Activated CD8-positive, alpha-beta memory T cell treated with anti-CD3 and anti-CD28 coated beads, Interleukin-2, amount 50 U/mL, for 1 hour (primary cell): ENCODE data around the gene MAD1L1.

Experiments used
- DNase-seq: peaks from one replicate; pipeline ENCODE4 v3.0.0-alpha.2; 2020; ENCODE audit errors: extremely low read depth

The MAD1L1 gene

DNA sequence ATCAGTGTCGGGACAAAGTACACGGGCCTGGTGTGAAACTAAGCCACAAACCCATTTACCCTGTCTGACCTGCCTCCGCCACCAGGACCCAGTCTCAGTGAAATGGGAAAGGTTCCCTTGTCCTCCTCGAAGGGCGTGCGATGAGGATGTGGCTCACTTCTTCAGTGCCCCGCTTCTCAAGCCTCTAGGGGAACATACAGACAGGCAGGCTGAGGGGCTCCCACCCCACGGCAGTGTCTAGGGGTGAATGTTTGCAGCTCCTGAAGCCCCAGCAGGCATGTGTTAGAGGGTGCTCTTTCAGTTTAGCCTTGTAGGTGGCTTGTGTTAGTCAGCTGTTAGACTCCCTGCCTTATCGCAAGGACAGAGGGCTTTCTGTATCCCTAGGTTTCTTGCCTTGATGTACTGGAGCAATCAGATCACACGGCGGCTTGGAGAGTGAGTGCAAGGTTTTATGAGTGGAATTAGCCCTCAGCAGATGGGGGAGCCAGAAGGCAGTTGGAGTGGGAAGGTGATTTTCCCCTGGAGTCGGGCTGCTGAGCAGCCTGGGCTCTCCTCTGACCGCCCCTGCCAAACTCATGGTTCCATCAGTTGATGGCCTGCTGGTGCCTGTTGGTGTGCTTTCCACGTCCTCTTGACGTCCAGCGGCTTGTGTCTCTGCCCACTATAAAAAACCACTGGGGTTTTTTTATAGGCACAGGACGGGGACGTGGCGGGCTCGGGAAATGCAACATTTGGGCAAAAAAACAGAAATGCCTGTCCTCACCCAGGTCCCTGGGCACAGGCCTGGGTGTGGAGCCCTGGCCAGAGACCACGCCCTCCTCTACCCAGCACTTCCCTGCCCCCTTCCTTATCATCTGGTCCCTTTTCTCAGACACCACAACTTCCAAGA is 10.0 kb upstream of the MAD1L1 start:
- no peak for DNase-seq

DNA sequence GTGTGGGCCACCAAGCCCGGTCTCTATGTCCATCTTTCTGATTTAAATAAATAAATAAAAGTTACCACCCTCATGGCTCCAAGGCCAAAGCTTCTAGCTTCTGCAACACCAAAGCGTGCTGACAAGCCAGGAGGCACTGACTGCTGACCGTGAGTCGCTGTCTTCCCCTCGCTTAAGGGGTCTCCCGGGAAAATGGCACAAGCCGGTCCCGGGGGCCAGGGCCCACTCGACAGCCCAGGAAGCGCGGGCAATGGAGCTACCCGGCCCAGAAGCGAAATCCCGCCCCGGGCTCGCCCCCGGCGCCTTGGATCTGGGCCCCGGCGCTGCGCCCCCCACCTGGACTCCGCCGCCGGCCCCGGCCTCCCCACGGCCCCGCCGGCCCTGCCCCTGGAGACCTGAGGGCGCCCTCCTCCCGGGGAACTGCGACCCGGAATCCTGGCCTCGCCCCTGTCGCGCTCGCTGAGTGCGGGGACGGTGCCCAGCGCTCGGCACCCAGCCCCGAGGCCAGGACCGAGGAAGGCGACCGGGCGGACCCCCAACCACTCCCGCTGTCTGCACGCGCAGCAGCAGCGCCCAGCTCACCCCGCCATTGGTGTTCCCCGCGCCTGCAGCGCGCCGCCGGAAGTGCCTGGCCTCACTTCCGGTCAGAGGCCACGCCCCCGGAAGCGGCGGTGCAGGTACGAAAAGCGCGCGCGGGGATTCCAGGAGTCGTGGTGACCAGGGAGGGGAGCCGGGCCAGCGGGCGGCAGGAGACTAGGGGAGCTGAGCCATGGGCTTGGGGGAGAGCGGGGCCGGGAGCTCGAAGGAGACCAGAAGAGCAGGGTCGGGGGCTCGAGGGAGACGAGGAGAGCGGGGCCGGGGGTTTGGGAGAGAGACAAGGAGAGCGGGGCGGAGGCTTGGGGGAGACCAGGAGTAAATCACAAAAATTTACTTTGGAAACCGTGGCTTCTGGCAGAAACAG is 9.1 kb upstream of the MAD1L1 start, which contains the start of the genes MRM2 and NUDT1:
TSS of gene MRM2 (minus strand) at position 626 of the 961 bp plus-strand sequence. CDS start at position 590, 36 bp downstream.
TSS of gene NUDT1 (plus strand) at position 647 of the 961 bp plus-strand sequence. CDS start 2,349 bp downstream, outside the sequence.
- DNase-seq = no peak

GRCh38 chr7:2239242-2239641 is 6.5 kb upstream of the MAD1L1 start:
- no peak for DNase-seq

- no peak for DNase-seq
Observed at GRCh38 chr7:2237109-2237602, 4.4 kb upstream of the MAD1L1 start.

DNA sequence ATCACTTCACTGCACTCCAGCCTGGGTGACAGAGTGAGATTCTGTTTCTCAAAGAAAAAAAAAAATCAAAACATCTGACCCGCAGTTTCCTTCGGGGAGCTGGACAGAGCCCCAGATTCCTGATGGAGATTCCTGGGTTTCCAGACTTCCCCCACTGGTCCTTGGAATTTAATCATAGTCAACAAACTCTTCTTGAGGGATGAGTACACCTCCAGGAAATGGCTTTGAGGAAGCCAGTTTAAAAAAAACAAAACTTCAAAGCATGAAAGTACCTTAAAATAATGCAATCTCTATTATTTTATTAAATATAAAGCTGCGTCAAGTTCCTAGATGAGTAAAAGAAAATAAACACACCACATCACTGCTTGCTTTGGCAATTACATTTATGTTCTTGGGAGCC is 1.2 kb upstream of the MAD1L1 start:
- DNase-seq = no peak

DNA sequence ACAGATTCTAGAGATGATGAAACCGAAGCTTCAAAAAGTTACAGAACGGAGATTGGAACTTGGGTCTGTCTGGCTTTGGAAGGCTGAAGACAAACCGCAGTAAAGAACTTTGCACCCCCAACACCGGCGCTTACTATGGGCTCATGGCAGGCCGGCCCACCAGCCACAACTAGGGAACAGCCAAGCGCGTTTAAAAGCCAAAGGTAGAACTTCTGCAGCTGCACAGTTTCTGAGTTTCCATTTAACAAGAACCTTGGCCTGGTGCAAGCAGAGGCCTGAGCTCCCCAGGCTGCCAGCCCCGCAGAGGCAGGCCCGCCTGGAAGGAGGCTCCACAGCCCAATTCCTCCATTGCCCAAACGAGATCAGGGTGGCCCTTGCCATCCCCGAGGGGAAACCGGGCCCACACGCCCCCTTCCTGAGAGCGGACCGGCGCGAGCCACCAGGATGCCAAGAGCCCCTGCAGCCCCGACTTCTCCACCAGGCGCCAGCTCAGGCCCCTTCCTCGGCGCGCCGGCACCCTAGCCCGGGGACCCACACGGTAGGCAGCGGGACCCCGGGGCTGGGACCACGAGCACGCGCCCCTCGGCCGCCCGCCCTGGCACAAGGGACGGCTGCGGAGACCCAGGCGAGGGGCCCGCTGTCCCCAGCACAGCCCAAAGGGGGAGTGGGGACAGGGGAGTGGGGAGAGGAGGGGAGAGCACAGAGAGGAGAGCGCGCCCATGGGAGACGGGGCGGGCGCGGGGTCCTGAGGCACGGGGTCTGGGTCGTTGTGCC is 566 bp downstream of the MAD1L1 start:
- no peak for DNase-seq

DNA sequence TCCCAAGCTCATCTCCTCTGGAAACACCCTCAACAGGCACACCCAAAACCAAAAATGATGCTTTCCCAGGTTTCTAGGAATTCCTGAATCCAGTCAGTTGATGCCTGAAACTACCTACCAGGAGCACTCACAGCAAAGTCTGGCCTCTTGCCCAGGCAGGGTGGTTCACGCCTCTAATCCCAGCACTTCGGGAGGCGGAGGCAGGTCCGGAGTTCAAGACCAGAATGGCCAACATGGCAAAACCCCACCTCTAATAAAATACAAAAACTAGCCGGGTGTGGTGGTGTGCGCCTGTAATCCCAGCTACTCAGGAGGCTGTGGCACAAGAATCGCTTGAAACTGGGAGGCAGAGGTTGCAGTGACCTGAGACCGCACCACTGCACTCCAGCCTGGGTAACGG is 1.9 kb downstream of the MAD1L1 start:
- DNase-seq = no peak

DNA sequence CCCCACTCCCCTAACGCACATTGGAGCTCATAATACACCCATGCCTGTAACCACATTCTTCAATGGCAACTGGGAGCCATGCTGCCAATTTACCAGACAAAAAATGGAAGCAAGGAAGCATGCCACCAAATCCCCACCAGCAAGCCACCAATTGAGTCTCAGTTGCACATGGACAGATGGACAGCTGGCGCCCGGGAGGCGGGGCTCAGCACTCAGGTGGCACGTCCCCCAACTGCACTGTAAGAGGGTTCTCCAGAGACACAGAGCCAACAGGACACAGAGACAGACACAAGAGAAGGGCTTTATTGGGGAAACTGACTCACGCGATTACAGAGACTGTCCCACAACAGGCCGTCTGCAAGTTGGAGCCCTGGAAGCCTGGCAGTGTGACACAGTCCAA is 2.5 kb downstream of the MAD1L1 start:
- no peak for DNase-seq

DNA sequence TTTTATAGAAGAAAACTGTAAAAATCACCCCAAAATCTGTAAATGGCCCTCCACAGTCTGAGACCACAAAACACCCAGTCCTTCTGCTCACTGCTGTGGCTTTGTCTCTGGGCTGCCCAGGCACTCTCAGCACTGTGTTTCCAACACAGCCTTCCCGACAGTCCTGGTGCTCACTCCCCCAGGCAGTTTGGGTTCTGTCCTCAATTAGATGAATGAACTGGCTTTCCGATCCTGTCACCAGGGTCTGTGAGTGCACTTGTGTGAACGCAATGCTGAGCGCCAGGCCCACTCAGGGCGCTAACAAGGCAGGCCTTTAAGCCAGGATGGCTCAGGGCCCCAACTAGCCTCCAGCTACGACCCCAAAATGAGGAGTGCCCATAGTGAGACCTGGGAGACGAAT is 3.3 kb downstream of the MAD1L1 start:
- DNase-seq = no peak

DNA sequence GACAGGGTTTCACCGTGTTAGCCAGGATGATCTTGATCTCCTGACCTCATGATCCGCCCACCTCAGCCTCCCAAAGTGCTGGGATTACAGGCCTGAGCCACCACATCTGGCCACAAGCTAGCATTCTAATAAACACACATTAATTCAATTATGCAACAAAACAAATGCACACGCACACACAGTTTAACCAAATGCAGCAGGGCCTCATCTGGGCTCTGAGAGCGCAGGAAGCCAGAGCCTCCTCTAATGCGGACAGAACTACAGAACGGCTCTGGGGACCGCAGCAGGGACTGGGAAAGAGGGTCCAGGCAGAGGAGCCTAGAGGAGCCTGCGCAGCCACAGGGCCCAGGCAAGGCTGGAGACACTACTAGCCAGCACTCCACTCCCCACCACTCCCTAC is 3.8 kb downstream of the MAD1L1 start:
- no peak for DNase-seq

GRCh38 chr7:2227699-2228098 is 5.0 kb downstream of the MAD1L1 start:
- DNase-seq = no peak

- DNase-seq = no peak
Observed at GRCh38 chr7:2225830-2226229, 6.9 kb downstream of the MAD1L1 start.

- no peak for DNase-seq
Observed at GRCh38 chr7:2225336-2225735, 7.4 kb downstream of the MAD1L1 start.

GRCh38 chr7:2224934-2225333 is 7.8 kb downstream of the MAD1L1 start:
- DNase-seq = no peak

DNA sequence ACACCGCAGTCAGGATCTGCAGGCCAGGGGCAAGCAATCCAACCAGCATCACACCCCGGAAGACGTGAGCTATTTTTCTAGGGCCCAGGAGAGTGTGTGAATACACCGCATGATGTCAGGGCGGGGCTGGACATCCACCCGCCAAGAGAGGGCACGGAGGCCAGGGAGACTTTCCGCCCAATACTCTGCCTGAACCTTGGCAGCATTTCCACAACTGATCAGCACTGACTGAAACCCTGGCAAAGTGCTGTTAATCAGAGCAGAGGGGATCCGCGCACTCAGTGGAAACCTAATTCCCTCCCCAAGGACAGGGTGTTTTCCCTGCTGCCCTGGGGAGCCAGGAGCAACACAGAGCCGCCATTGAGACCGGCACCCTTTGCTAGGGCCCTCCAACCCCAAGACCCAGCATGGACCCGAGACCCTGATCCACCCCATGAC is 8.2 kb downstream of the MAD1L1 start:
- DNase-seq = no peak

DNA sequence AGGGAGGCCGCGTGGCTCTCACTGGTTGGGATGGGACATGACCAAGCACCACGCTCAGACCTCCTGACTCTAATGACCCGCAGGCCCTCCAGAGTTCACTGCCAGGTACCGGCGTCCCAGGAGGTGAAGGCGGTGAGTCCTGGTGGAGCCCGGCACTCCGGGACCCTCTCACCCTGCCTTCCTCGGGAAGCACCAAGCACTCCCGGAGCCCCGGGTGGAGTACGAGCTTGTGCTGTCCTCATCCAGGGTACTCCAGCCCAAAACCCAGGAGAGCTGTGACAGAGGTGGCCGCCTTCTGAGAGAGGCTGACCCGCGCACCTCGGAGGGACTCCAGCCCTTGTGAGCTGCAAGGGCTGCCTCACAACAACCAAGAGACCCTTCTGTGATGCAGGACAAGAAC is 9.4 kb downstream of the MAD1L1 start:
- no peak for DNase-seq

DNA sequence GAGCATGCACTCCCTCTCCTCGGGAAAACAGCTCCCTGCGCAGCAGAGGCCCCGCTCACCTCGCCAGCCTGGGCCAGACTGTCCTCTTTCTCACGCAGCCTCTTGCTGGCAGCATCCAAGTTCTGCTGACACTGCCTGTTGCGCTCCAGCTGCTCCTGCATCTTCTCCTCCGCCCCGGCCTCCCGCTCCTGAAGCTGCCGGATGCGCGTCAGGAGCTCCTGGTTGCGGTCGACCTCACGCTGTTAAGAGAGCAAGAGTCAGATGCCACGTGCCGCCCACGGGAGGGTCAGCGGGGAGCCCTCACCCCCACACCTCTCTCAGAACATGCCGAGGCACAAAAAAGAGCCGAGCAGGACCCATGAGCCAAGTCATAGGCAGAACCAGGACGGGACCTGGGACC is 10.2 kb downstream of the MAD1L1 start:
- DNase-seq = no peak

- DNase-seq = no peak
Observed at GRCh38 chr7:2220954-2221353, 11.8 kb downstream of the MAD1L1 start.

DNA sequence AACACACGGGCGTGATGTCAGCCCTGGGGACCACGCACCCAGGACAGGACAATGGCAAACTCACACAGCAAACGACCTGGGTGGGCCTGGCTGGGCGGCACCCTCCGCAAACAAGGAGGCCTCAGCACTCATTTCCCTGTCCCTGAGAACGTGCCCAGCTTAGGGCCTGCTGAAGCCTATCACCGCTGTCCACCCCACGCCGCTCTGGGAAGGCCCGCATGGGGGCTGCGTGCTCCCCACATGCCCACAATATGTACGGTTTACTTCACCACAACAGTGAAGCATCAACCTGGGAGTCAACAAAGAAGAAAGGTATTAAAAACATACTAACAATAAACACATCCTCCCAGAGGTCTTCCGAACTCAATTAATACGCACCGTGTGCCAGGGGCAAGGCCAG is 12.2 kb downstream of the MAD1L1 start:
- no peak for DNase-seq

DNA sequence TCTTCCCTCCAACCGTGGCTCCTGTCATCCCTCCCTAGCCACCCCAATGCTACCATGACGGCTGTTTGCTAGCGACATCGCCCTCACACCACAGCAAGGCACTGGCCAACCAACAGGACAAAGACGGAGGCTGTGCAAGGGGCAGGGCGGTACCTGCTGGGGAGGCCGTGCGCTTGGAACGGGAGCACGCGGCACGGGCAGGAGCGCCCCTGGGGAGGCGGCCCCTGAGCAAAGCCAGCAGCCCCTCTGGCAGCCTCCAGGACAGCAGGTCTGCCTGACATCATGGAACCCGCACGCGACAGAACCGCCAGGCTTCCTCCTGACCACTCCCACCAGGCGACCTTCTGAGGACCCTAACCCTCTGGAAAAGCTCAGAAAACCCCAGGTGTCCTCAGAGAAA is 12.7 kb downstream of the MAD1L1 start:
- no peak for DNase-seq

- no peak for DNase-seq
Observed at GRCh38 chr7:2219606-2220005, 13.1 kb downstream of the MAD1L1 start.
